ENCODE data around the gene TSNAXIP1. TPM values are rescaled to one million over a fixed set of nuclear protein-coding genes. Genes with fewer than 3 reads are reported as not detected.
"Not testable (repeated sequence)": the region's sequence is repeated elsewhere in the genome, so short reads cannot be mapped to it uniquely, and the experiment has no call there.

TSNAXIP1 gene
- total RNA-seq, 1 donor from 2014 or later, result 2.1 TPM

- ATAC-seq (peak; percentile 10), DNase-seq (ENCODE audit: low spot score) (no peak)
Measured at GRCh38 chr16:67833030-67833414, 26.3 kb downstream of the TSNAXIP1 start.

DNA sequence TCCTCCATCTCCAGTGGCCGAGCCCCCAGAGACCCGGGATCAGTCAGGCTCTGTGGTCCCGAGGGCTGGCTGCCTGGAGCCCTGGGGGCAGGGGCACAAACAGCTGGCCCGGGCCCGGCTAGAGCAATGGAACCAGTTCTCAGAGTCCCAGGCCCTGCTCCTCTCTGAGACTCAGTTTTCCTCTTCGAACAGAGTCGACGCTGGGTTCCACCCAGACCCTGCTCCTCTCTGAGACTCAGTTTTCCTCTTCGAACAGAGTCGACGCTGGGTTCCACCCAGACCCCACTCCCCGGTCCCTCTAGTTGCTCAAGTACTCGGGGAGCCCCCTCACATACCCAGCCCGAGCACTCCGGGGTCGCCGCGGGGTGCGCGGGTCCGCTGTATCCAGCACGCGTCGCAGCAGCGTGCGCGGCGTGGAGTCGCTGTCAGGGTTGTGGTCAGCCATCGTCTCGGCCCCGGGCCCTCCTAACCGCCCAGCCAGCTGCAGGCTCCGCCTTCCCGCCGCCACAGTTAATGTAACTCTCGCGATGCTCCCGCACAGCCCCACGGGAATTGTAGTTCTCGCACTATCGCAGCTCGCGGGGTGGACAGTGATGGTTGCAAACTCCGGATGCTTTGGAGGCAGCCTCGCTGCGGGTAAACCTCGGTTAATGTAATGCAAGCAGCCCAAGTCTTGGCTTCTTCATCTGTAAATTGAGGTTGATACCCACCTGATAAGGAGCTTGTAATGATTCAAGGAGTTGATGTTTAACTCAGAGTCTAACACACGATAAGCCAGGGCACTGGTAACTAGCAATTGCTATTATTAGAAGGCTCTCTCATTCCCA, 26.9 kb downstream of the TSNAXIP1 start:
- DNase-seq (ENCODE audit: low spot score), result peak; percentile 92
- ATAC-seq, result peak; percentile 99

DNA sequence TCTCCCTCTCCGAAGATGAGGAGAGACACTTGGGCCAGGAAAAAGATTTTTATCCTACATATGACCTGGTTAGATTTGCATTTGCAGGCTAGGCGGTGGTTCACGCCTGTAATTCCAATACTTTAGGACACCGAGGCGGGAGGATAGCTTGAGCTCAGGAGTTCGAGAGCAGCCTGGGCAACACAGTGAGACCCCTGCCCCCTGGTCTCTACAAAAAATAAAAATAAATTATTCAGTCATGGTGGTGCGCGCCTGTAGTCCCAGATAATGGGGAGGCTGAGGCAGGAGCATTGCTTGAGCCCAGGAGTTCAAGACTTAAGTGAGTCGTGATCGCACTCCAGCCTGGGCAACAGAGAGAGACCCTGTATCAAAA, 27.5 kb downstream of the TSNAXIP1 start:
- no peak for DNase-seq (ENCODE audit: low spot score)
- ATAC-seq, result no peak

GRCh38 chr16:67837190-67837589, 30.5 kb downstream of the TSNAXIP1 start:
- ATAC-seq; DNase-seq (ENCODE audit: low spot score): not testable (repeated sequence)

GRCh38 chr16:67837811-67838210, 31.1 kb downstream of the TSNAXIP1 start:
- ATAC-seq, result no peak
- no peak for DNase-seq (ENCODE audit: low spot score)

GRCh38 chr16:67841198-67841815, 34.6 kb downstream of the TSNAXIP1 start:
- DNase-seq (ENCODE audit: low spot score) (no peak), ATAC-seq (peak; percentile 0)

DNA sequence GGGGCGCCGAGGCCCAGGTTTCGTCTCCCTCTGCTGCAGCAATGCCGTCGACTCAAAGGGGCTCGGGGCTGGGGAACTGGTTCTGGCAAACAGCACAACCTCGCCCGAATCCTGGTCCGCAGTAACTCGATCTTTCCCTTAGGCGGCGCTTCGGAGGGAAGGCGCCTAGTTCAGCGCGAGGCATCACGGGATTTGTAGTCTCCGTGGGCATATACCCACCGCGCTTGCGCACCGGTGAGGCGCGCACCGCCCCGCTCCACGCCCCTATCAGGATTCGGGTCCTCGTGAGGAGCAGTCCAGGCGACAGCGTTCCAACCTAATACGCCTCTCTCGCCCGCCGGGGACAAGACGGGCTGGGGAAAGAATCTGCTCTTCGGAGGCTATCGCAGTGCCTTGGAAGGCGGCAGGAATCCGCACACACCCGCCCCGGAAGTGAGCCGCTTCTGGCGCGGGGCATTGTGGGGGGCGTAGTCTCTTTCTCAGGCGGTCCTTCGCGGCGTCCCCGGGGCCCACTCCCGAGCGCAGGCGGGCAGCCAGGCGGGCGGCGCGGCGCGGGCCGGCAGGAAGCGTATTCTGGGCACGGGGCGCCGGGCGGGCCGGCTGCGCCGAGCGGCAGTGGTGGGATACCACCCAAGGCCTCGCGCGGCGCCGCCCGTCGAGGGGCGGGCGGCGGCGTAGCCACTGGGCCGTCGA, 35.3 kb downstream of the TSNAXIP1 start, which contains the start of gene THAP11:
THAP11 (plus strand) TSS at position 505 of the 693 bp plus-strand sequence. CDS start 235 bp downstream, outside the sequence.
- DNase-seq (ENCODE audit: low spot score) (peak; percentile 95), ATAC-seq (peak; percentile 74)

- ATAC-seq, result peak; percentile 36
- peak; percentile 51 for DNase-seq (ENCODE audit: low spot score)
Measured at GRCh38 chr16:67842509-67843342, 36.0 kb downstream of the TSNAXIP1 start.

GRCh38 chr16:67843343-67843765, 36.7 kb downstream of the TSNAXIP1 start:
- no peak for ATAC-seq
- no peak for DNase-seq (ENCODE audit: low spot score)

DNA sequence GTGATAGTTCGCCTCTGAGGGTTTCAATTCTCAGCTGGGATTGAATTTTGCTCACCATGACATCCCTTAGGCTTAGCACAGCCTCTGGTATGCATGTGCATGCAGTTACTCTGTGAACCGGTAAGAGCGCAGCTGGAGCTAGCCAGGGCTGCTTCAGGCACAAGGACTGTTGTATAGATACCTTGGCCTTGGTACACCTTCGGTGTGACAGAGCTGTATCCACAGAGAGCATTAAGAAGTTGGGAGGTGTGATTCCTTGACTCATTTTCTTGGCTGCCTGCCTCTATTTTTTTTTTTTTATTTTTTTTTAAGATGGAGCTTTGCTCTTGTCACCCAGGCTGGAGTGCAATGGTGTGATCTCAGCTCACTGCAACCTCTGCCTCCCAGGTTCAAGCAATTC, 37.8 kb downstream of the TSNAXIP1 start:
- no peak for DNase-seq (ENCODE audit: low spot score)
- no peak for ATAC-seq

DNA sequence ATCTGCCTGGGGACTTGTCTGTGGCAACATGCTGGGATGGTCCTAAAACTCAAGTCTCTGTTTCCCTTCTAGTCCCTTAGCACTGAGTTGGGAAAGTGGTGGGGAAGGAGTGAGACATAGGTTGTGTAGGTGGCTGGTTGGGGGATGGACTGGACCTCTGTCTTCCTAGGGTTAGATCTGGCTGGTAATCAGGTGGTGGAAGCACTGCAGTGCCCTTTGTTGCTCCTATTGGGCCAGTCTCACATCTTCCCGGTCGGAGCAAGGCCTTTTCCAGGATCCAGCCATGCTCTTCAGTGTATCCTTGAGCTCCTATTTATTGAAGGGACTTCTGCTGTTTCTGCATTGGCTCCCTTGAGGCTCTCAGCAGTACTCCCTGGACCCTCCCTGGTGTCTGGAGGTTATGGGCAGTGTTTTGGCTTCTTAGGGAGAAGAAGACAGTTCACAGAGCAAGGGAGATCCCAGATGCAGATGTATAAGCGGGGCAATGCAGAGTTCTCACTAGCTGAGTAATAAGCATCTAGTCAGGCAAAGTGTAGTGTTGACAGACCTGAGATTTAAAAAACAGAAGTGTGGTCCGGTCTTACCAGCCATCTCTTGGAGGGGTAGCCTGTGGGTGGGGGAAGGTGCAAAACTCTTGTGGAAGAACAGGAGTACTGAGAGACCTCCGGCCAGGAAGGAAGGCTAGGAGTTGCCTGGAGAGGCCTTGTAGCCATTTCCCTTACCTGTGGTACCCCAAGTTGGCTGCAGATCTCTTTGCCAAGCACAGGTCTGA, 38.8 kb downstream of the TSNAXIP1 start:
- ATAC-seq (no peak), DNase-seq (ENCODE audit: low spot score) (no peak)

- no peak for ATAC-seq
Measured at GRCh38 chr16:67846063-67846319, 39.3 kb downstream of the TSNAXIP1 start.

GRCh38 chr16:67846320-67847063, 39.8 kb downstream of the TSNAXIP1 start, which contains the start of gene NUTF2:
TSS of gene NUTF2 (plus strand) at chr16:67846933. CDS start at chr16:67865131, 18,198 bp downstream.
- peak; percentile 83 for ATAC-seq
- DNase-seq (ENCODE audit: low spot score), result peak; percentile 97

More at GRCh38 chr16:67846063-67846319, 39.3 kb downstream of the TSNAXIP1 start:
- DNase-seq (ENCODE audit: low spot score), result no peak

GRCh38 chr16:67847064-67847861, 40.6 kb downstream of the TSNAXIP1 start, which contains the start of gene CENPT:
TSS of gene CENPT (minus strand) at chr16:67847693. CDS start at chr16:67833859, 13,834 bp downstream.
- ATAC-seq, result peak; percentile 67
- DNase-seq (ENCODE audit: low spot score), result no peak

- no peak for ATAC-seq
Measured at GRCh38 chr16:67848118-67848517, 41.4 kb downstream of the TSNAXIP1 start.

DNA sequence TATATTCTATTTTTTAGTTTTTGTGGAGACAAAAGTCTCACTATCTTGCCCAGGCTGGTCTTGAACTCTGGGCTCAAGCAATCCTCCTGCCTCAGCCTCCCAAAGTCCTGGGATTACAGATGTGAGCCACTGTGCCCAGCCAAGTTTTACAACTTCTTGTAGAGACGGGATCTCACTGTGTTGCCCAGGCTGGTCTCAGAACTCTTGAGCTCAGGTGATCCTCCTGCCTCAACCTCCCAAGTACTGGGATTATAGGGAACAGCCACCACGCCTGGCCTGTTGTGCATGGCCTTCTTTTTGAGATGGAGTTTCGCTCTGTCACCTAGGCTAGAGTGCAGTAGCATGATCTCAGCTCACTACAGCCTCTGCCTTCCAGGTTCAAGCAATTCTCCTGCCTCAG, 47.0 kb downstream of the TSNAXIP1 start:
- ATAC-seq, result no peak
- no peak for DNase-seq (ENCODE audit: low spot score)

More at GRCh38 chr16:67848118-67848517, 41.4 kb downstream of the TSNAXIP1 start:
- no peak for DNase-seq (ENCODE audit: low spot score)

- ATAC-seq, result no peak
Measured at GRCh38 chr16:67855789-67856188, 49.1 kb downstream of the TSNAXIP1 start.

DNA sequence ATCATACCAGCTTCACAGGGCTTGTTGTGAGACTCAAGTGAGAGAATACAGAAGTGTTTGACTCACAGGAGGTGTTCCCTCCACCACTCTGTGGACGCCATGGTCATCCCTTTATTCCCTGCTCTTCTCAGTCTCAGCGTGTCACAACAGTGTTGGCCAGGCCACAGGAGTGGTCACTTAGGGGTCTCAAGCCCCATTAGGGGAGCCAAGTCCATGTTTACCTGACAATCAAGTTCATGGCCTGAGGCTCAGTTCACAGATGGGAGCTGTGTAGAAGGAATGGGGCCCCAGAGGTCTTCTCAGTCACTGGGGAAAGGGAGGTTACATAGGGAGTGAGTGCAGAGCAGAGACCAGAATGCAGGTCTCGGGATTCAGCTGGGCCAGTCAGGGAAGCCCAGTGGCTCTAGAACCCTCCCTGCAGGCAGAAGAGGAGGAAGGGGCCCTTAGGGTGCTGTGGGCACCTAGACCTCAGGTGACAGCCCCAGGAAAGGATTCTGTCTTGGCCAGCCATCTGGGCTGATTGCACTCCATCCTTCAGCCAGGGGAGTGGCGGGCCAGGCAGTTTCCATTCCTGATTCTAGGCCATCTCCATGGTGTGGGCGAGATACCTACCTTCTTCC, 50.3 kb downstream of the TSNAXIP1 start:
- ATAC-seq, result no peak
- no peak for DNase-seq (ENCODE audit: low spot score)

More at GRCh38 chr16:67855789-67856188, 49.1 kb downstream of the TSNAXIP1 start:
- DNase-seq (ENCODE audit: low spot score), result no peak

Measured in left lobe of liver (tissue), 2 donors.